Stimulated activated CD8-positive, alpha-beta memory T cell treated with anti-CD3 and anti-CD28 coated beads, Interleukin-7, amount 100 ng/mL, for 1 hour (primary cell): ENCODE measurements around the gene ZSCAN2.

ENCODE experiments used
- DNase-seq, 2 donors: peaks; one replicate each; pipeline ENCODE4 v3.0.0-alpha.2; 2020; ENCODE audit warnings: low read depth in 2 of 2

The ZSCAN2 gene

GRCh38 chr15:84598993-84599392 is 1.8 kb upstream of the ZSCAN2 start:
- DNase-seq, result no peak

- no peak for DNase-seq
Measured at GRCh38 chr15:84599906-84600305, 903 bp upstream of the ZSCAN2 start.

GRCh38 chr15:84600331-84600686 is 500 bp upstream of the ZSCAN2 start:
- DNase-seq, result peak in 1 of 2 donors; percentile 20

GRCh38 chr15:84601555-84601838 is 688 bp downstream of the ZSCAN2 start:
- DNase-seq, result no peak

GRCh38 chr15:84603630-84604379 is 3.0 kb downstream of the ZSCAN2 start:
- no peak for DNase-seq

- DNase-seq, result no peak
Measured at GRCh38 chr15:84604826-84605553, 4.2 kb downstream of the ZSCAN2 start.

GRCh38 chr15:84605554-84605882 is 4.7 kb downstream of the ZSCAN2 start:
- DNase-seq, result no peak

- DNase-seq, result no peak
Measured at GRCh38 chr15:84606653-84607120, 5.9 kb downstream of the ZSCAN2 start.

GRCh38 chr15:84608707-84609284 is 8.0 kb downstream of the ZSCAN2 start:
- no peak for DNase-seq

- no peak for DNase-seq
Measured at GRCh38 chr15:84609818-84610525, 9.2 kb downstream of the ZSCAN2 start.

- DNase-seq, result no peak
Measured at GRCh38 chr15:84611631-84612030, 10.8 kb downstream of the ZSCAN2 start.

GRCh38 chr15:84616235-84616634 is 15.4 kb downstream of the ZSCAN2 start:
- DNase-seq, result no peak

- no peak for DNase-seq
Measured at GRCh38 chr15:84620626-84621025, 19.8 kb downstream of the ZSCAN2 start.

- no peak for DNase-seq
Measured at GRCh38 chr15:84621358-84621979, 20.7 kb downstream of the ZSCAN2 start.

GRCh38 chr15:84624359-84624758 is 23.6 kb downstream of the ZSCAN2 start:
- no peak for DNase-seq

GRCh38 chr15:84625123-84625522 is 24.3 kb downstream of the ZSCAN2 start:
- DNase-seq, result no peak

- no peak for DNase-seq
Measured at GRCh38 chr15:84629033-84629432, 28.2 kb downstream of the ZSCAN2 start.

- no peak for DNase-seq
Measured at GRCh38 chr15:84631706-84632272, 31.0 kb downstream of the ZSCAN2 start.

- peak in 1 of 2 donors; percentile 38 for DNase-seq
Measured at GRCh38 chr15:84633311-84634227, 32.8 kb downstream of the ZSCAN2 start.

- DNase-seq, result no peak
Measured at GRCh38 chr15:84634228-84634837, 33.5 kb downstream of the ZSCAN2 start.
